Activated T-cell treated with anti-CD3 and anti-CD28 coated beads, Interleukin-2, amount 50 U/mL, for 4 hours (primary cell): ENCODE results near the gene ARMC3. TPM values are rescaled to one million over a fixed set of nuclear protein-coding genes. Genes with fewer than 3 reads are reported as not detected.

Source experiments
- ATAC-seq, 2 donors: fragments of 200-7000 bp; cut with Tn5 transposase; one replicate each; pipeline ENCODE4 v1.10.0; 2021
- DNase-seq: peaks from one replicate; pipeline ENCODE4 v3.0.0-alpha.2; 2020
- H3K27me3 Mint-ChIP-seq: one replicate; pipeline ENCODE4 v1.8.0; 2021; ENCODE audit warnings: low read depth, mixed read lengths
- H3K36me3 Mint-ChIP-seq: one replicate; pipeline ENCODE4 v1.8.0; 2022; ENCODE audit warnings: mixed read lengths; ENCODE audit not compliant: insufficient read depth
- H3K4me1 Mint-ChIP-seq: one replicate; pipeline ENCODE4 v1.8.0; 2021; ENCODE audit warnings: low read depth, mixed read lengths
- H3K4me3 Mint-ChIP-seq: one replicate; pipeline ENCODE4 v1.8.0; 2021; ENCODE audit warnings: mild to moderate bottlenecking, moderate library complexity, mixed read lengths
- H3K9me3 Mint-ChIP-seq: one replicate; pipeline ENCODE4 v1.8.0; 2021; ENCODE audit warnings: mixed read lengths
- total RNA-seq, 3 donors: library from RNA; stranded (reverse); gene quantifications; one replicate each; pipeline ENCODE4 v1.2.1, GENCODE V29; 2021

The ARMC3 gene
- total RNA-seq, 3 donors from 2014 or later: not detected

DNA sequence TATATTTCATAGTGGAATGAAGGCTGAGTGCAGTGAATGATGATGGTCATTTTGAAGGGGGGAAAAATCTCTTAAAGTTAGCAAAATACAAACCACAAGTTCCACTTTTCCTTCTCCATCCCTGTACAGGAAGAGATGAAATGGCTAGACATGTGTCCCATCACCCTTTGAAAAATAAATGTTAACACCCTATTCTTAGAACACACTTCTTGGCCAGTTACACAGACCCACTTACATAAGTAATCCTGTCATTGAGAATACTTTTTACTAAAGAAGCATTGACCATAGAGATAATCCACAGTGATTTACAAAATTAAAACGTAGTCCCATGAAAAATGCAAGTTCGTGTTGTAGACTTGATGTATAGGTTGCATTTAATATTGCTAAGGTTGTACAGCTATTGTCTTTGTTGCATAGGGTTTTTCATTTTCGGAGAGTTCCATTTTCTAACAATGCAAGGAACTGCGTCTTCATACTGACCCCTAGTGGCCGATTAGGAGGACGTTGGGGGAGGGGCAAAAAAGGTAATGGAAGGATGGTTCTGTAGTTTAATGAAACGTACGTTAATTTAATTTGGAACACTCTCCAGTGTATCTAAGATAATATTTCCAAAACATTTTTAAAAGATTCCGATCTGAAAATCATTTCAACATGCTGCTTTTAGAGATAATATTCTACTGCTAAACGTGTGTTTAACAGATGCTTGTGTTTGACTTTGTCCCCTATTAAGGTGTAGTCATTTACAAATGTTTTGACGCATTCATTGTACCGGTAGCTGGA is 60.9 kb downstream of the ARMC3 start:
- peaks cover 3% of the 10 kb centered on the region for H3K27me3 Mint-ChIP-seq
- H3K4me3 Mint-ChIP-seq: no peak overlapping the region
- peak; percentile 74 for ATAC-seq
- peak; percentile 71 for DNase-seq
- peaks cover 5% of the 10 kb centered on the region for H3K4me1 Mint-ChIP-seq
- no peaks in the 10 kb centered on the region for H3K9me3 Mint-ChIP-seq
- H3K36me3 Mint-ChIP-seq: no peaks in the 10 kb centered on the region

DNA sequence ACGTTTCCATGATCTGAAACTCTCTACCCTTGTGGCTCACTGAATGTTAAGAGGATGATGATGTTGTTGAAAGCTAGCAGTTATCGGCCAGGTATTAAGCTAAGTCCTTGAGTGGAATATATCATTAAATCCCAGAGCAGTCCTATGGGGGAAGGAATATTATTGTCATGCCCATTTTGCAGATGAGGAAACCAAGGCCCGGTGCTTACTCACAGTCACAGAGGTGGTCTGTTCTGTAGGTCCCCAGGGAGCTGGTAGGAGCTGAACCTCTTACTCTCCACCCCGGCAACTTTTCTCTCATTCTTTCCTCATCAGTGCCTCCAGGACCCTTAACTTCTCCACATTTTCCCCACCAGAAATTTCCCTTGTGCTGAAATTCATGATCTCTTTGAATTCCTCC is 62.6 kb downstream of the ARMC3 start:
- peaks cover 5% of the 10 kb centered on the region for H3K27me3 Mint-ChIP-seq
- ATAC-seq (no peak), DNase-seq (no peak)
- no peak overlapping the region for H3K4me3 Mint-ChIP-seq
- H3K9me3 Mint-ChIP-seq: no peaks in the 10 kb centered on the region
- no peaks in the 10 kb centered on the region for H3K36me3 Mint-ChIP-seq
- H3K4me1 Mint-ChIP-seq: peaks cover 5% of the 10 kb centered on the region

GRCh38 chr10:22992075-22992474 is 64.2 kb downstream of the ARMC3 start:
- peak; percentile 21 for DNase-seq
- Mint-ChIP-seq H3K9me3 (no peaks in the 10 kb centered on the region), H3K4me3 (no peak overlapping the region), H3K4me1 (peaks cover 5% of the 10 kb centered on the region), H3K27me3 (peaks cover 12% of the 10 kb centered on the region), H3K36me3 (no peaks in the 10 kb centered on the region)
- ATAC-seq: peak; percentile 74 to 88

DNA sequence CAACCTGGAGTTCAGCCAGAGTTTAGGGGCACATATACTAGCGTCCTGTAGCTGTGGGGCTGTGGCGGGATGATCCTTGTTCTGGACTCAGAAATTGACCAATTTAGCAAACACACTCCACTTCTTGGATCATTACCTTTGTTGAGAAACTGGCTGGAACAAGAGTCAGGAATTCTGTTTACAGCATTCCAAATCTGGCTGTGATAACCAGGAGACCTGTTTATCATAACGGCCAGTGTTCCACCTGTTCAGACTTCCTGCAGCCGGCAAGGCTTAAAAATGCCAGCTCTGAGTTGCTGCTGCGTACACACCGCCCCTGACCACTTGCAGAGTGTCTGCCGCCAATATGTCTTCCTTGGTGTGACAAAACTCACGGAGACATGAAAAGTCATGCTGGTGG is 64.8 kb downstream of the ARMC3 start:
- Mint-ChIP-seq H3K4me1 (peaks cover 5% of the 10 kb centered on the region), H3K36me3 (no peaks in the 10 kb centered on the region), H3K27me3 (peaks cover 12% of the 10 kb centered on the region), H3K4me3 (no peak overlapping the region), H3K9me3 (no peaks in the 10 kb centered on the region)
- DNase-seq: no peak
- no peak for ATAC-seq

DNA sequence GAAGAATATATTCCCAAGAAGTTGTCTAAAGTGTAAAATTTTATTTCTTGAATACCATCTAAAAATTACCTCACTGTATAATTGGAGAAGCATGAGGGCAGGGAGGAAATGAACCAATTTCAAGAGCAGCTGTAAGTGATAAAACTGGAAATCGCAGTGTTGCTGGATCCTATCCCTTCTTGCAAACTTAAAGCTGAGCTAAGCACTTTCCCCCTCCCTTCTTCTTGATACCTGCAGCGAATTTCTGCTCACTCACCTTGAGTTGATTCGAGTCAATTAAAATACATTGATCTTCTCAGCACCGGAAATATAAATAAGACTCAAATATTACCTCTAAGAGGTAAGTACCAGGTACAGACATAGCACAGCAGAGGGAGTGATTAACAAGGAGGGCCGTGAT is 65.5 kb downstream of the ARMC3 start:
- DNase-seq (no peak), ATAC-seq (no peak)
- Mint-ChIP-seq H3K36me3 (no peaks in the 10 kb centered on the region), H3K27me3 (peaks cover 12% of the 10 kb centered on the region), H3K4me1 (peaks cover 5% of the 10 kb centered on the region), H3K9me3 (no peaks in the 10 kb centered on the region), H3K4me3 (no peak overlapping the region)

DNA sequence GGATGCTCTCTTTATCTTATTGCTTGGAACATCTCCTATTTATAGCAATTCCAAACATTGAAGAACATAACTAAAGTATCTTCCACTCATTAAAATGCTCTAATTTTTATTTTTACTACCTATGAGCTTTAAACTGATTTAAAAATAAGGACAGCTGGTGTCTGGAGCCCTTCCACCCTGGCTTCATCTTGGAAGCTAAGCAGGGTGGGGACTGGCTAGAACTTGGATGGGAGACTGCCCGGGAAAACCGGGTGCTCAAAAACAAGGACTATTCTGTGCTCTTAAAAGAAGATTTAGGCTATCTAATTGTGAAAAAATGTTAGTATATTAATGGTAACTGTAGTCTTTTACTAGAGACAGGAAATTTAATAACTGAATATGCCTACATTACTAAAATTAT is 69.2 kb downstream of the ARMC3 start:
- ATAC-seq (no peak), DNase-seq (no peak)
- Mint-ChIP-seq H3K9me3 (no peaks in the 10 kb centered on the region), H3K27me3 (peaks cover 19% of the 10 kb centered on the region), H3K4me3 (no peak overlapping the region), H3K4me1 (peaks cover 1% of the 10 kb centered on the region), H3K36me3 (no peaks in the 10 kb centered on the region)

DNA sequence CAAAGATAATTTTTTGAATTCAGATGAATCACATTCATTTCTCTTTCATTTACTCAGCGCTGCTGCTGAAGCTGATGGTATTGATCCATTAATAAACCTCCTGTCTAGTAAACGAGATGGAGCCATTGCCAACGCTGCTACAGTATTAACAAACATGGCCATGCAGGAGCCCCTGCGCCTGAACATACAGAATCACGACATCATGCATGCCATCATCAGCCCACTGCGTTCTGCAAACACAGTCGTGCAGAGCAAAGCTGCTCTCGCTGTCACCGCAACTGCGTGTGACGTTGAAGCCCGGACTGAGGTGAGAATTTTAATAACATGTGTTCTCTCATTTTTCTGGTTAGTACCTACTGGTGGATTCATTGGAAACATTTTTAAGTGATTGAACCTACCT is 70.2 kb downstream of the ARMC3 start:
- H3K9me3 Mint-ChIP-seq: no peaks in the 10 kb centered on the region
- no peak overlapping the region for H3K4me3 Mint-ChIP-seq
- H3K4me1 Mint-ChIP-seq: no peaks in the 10 kb centered on the region
- H3K36me3 Mint-ChIP-seq: no peaks in the 10 kb centered on the region
- ATAC-seq: no peak
- H3K27me3 Mint-ChIP-seq: peaks cover 27% of the 10 kb centered on the region
- no peak for DNase-seq

DNA sequence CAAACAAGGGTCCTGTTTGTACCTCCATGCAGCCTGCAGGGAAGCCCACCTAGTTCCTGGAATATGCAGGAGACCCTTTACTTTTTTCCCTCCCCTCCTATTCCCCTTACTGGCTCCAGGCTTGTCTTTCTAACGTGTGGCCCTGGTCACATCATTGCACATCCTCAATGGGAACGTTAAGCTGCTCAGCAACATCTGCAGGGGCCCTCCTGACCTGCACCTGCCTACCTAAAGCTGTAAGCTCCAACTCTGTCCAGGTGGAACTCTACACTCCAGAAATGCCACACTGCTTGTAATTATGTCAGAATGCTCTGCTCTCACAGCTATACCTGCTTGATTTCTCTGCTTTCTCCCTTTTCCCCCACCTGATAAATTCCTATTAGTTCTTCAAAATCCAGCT is 72.1 kb downstream of the ARMC3 start:
- no peak overlapping the region for H3K4me3 Mint-ChIP-seq
- H3K36me3 Mint-ChIP-seq: no peaks in the 10 kb centered on the region
- no peak for DNase-seq
- peaks cover 37% of the 10 kb centered on the region for H3K27me3 Mint-ChIP-seq
- ATAC-seq: no peak
- H3K4me1 Mint-ChIP-seq: no peaks in the 10 kb centered on the region
- no peaks in the 10 kb centered on the region for H3K9me3 Mint-ChIP-seq

DNA sequence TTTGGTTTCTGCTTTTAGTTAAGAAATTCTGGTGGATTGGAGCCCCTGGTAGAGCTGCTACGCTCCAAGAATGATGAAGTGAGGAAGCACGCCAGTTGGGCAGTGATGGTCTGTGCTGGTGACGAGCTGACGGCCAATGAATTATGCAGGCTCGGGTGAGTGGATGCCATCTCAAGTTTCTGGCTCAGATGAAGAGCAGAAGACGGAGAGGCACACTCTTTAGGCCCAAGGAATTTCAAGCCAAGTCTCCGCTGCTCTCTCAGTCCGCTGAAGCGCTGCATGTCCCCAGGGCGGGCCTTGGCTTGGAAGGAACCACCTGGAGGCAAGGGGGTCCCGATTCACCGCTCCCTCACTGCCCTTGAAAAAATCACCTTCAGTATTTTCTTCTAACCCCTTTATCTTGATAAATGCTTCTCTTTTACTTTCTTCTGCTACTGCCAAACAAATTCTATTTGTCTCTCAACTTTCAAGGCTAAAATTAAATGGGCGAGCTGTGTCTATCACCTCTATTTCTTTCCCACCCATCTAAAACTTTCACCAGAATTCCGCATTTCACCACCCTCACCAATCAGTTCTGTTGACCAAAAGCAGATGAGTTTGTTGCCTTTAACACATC is 74.2 kb downstream of the ARMC3 start:
- Mint-ChIP-seq H3K36me3 (no peaks in the 10 kb centered on the region), H3K9me3 (no peaks in the 10 kb centered on the region), H3K4me3 (no peak overlapping the region), H3K4me1 (no peaks in the 10 kb centered on the region), H3K27me3 (peaks cover 37% of the 10 kb centered on the region)
- DNase-seq: no peak
- no peak for ATAC-seq

GRCh38 chr10:23005150-23005549 is 77.3 kb downstream of the ARMC3 start:
- no peaks in the 10 kb centered on the region for H3K9me3 Mint-ChIP-seq
- no peaks in the 10 kb centered on the region for H3K4me1 Mint-ChIP-seq
- H3K4me3 Mint-ChIP-seq: no peak overlapping the region
- no peaks in the 10 kb centered on the region for H3K36me3 Mint-ChIP-seq
- no peak for DNase-seq
- ATAC-seq: no peak
- peaks cover 42% of the 10 kb centered on the region for H3K27me3 Mint-ChIP-seq

DNA sequence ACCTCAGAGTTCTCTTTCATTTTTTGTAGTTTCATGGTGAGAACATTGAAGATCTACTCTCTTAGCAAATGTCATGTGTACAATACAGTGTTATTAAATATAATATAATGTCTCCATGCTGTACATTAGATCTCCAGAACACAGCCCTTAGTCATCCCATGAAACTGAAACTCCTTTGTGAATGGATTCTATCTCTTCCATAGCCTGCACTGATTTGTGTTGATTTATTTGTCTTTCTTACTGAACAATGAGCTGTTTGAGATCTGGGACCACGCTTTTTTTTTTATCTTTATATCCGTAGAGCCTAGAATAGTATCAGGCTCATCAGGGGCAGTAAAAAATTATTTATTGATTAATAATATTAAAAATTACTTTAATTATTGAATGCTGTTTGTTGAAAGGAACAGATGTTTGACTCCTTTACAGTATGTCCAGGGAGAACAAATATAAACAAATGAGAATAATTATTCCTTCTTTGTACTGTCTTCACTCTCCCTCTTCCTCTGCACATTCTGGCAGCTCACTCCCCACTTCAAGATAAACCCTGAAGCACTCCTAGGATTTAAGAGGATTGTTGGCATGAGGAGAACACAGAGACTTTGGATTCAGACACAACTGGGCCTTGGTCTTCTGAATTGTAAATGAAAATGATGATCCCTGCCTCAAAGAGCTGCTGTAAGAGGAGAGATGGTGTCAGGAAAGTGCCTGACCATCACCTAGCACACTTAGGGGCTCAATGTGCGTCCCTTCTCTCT is 85.9 kb downstream of the ARMC3 start:
- DNase-seq (no peak), ATAC-seq (no peak)
- Mint-ChIP-seq H3K27me3 (peaks cover 24% of the 10 kb centered on the region), H3K4me1 (no peaks in the 10 kb centered on the region), H3K4me3 (no peak overlapping the region), H3K9me3 (no peaks in the 10 kb centered on the region), H3K36me3 (peaks cover 2% of the 10 kb centered on the region)

DNA sequence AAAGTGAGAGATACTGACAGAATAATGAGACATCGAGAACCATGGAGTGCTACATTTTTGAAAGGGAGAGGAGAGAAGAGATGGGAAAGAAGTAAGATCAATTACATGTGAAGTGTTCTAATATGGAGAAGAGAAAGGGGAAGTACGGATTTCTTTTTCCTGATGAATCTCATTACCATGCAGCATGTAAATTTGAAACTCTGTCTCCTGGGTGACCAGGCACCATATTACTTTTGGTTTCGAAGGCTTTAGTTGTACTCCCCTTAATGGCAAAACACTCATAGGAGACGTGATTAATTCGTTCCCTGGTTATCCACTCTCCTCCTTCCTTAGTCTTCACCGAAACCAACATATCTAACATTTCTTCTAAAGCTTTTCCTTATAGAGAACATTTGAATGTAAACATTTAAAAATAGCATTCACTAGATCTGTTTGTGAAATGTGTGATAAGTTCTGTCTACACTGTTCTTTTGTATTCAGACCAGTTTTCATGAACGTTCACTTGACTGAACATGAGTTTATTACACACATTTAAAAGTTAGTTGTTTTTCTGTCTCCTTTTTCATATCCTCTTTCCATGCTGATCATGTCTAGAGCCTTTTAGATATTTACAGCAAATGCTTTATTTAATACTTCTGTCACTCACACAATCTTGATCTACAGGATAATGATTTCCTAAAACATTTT is 87.3 kb downstream of the ARMC3 start:
- no peaks in the 10 kb centered on the region for H3K4me1 Mint-ChIP-seq

GRCh38 chr10:23016636-23017035 is 88.8 kb downstream of the ARMC3 start:
- ATAC-seq: no peak
- DNase-seq: no peak
- Mint-ChIP-seq H3K9me3 (peaks cover 2% of the 10 kb centered on the region), H3K36me3 (peaks cover 2% of the 10 kb centered on the region), H3K27me3 (peaks cover 19% of the 10 kb centered on the region), H3K4me1 (no peaks in the 10 kb centered on the region), H3K4me3 (no peak overlapping the region)

More for the DNA sequence above, 87.3 kb downstream of the ARMC3 start:
- ATAC-seq: no peak
- Mint-ChIP-seq H3K4me3 (no peak overlapping the region), H3K9me3 (no peaks in the 10 kb centered on the region), H3K36me3 (peaks cover 2% of the 10 kb centered on the region), H3K27me3 (peaks cover 16% of the 10 kb centered on the region)
- no peak for DNase-seq

DNA sequence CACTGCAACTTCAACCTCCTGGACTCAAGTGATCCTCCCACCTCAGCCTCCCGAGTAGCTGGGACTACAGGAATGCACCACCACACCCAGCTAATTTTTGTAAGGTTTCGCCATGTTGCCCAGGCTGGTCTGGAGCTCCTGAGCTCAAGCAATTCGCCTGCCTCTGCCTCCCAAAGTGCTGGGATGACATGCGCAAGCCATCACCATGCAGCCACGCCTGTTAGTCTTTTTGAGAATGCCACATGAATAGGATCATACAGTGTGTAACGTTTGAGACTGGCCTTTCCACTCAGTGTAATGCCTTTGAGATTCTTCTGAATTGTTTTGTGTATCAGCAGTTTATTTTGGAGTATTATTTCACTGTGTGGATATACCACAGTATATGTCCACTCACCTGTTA is 91.8 kb downstream of the ARMC3 start:
- Mint-ChIP-seq H3K27me3 (peaks cover 34% of the 10 kb centered on the region), H3K36me3 (no peaks in the 10 kb centered on the region), H3K9me3 (peaks cover 23% of the 10 kb centered on the region), H3K4me1 (no peaks in the 10 kb centered on the region), H3K4me3 (no peak overlapping the region)
- DNase-seq (no peak), ATAC-seq (no peak)
